DND-41 (cell line): ENCODE data around the gene GRIA4.

Source experiments
- ATAC-seq: fragments of 200-7000 bp; cut with Tn5 transposase; 3 replicates; pipeline ENCODE4 v1.9.1; 2021; ENCODE audit warnings: low read depth; ENCODE audit not compliant: insufficient read depth
- DNase-seq: peaks from one replicate; pipeline ENCODE4 v3.0.0-alpha.2; 2020
- H2AFZ ChIP-seq: 2 replicates; pipeline ENCODE4 v1.6.0; 2012; ENCODE audit warnings: low read depth, low read length
- H3K27ac ChIP-seq: 2 replicates; pipeline ENCODE4 v1.5.1; 2012; ENCODE audit warnings: low read length, inconsistent platforms
- H3K27me3 ChIP-seq: fragments of 200-600 bp; sonication (generic); 2 replicates; pipeline ENCODE4 v1.6.0; 2012; ENCODE audit warnings: low read length, mild to moderate bottlenecking, inconsistent platforms; ENCODE audit not compliant: insufficient read depth, poor library complexity
- H3K36me3 ChIP-seq: 2 replicates; pipeline ENCODE4 v1.5.1; 2012; ENCODE audit warnings: low read length, inconsistent platforms; ENCODE audit not compliant: insufficient read depth
- H3K4me1 ChIP-seq: 2 replicates; pipeline ENCODE4 v1.5.1; 2012; ENCODE audit warnings: mild to moderate bottlenecking, low read length; ENCODE audit not compliant: insufficient read depth
- H3K4me2 ChIP-seq: 2 replicates; pipeline ENCODE4 v1.6.0; 2012; ENCODE audit warnings: mild to moderate bottlenecking, moderate library complexity, low read length, inconsistent platforms; ENCODE audit not compliant: insufficient read depth
- H3K4me3 ChIP-seq, 2 experiments: fragments of 200-600 bp in 1 of 2; shearing (Covaris generic) in 1 of 2; 2 replicates each; pipeline ENCODE4 v1.5.1; 2012 to 2016; ENCODE audit warnings: inconsistent platforms in 2 of 2, low read length in 2 of 2, mild to moderate bottlenecking in 2 of 2, low read depth in 1 of 2, moderate library complexity in 1 of 2
- H3K79me2 ChIP-seq: 2 replicates; pipeline ENCODE4 v1.6.0; 2012; ENCODE audit warnings: low read length, inconsistent platforms; ENCODE audit not compliant: insufficient read depth
- H3K9ac ChIP-seq: 2 replicates; pipeline ENCODE4 v1.6.0; 2012; ENCODE audit warnings: low read depth, mild to moderate bottlenecking, inconsistent platforms, low read length, moderate library complexity
- H3K9me3 ChIP-seq: 2 replicates; pipeline ENCODE4 v1.5.1; 2012; ENCODE audit warnings: low read length, moderate library complexity, mild to moderate bottlenecking, inconsistent platforms; ENCODE audit not compliant: insufficient read depth, severe bottlenecking
- H4K20me1 ChIP-seq: 2 replicates; pipeline ENCODE4 v1.6.0; 2012; ENCODE audit warnings: low read length; ENCODE audit not compliant: insufficient read depth
- EZH2 ChIP-seq: IDR thresholded peaks from 3 replicates; pipeline ENCODE4 v1.6.1; 2012; ENCODE audit warnings: borderline replicate concordance, low read depth, mild to moderate bottlenecking, moderate library complexity, low read length, inconsistent platforms; ENCODE audit not compliant: severe bottlenecking
- TF ChIP-seq, protein P1 (sequence below): IDR thresholded peaks from 2 replicates; pipeline ENCODE4 v1.5.1; 2012; ENCODE audit warnings: borderline replicate concordance, low read length, moderate library complexity, mild to moderate bottlenecking; ENCODE audit not compliant: poor library complexity, severe bottlenecking; ENCODE audit errors: extremely low read depth

Gene GRIA4

GRCh38 chr11:105858841-105859240 is 249.0 kb downstream of the GRIA4 start:
- Histone ChIP-seq H3K36me3 (no peaks in the 10 kb centered on the region), H2AFZ (no peak overlapping the region), H3K27ac (no peak overlapping the region), H3K27me3 (no peaks in the 10 kb centered on the region), H3K4me3 (no peak overlapping the region), H3K9me3 (no peaks in the 10 kb centered on the region), H3K9ac (no peak overlapping the region), H3K79me2 (no peaks in the 10 kb centered on the region), H4K20me1 (no peaks in the 10 kb centered on the region), H3K4me2 (no peak overlapping the region), H3K4me1 (peaks cover 12% of the 10 kb centered on the region)
- ATAC-seq = no peak
- TF ChIP-seq, protein P1, sequence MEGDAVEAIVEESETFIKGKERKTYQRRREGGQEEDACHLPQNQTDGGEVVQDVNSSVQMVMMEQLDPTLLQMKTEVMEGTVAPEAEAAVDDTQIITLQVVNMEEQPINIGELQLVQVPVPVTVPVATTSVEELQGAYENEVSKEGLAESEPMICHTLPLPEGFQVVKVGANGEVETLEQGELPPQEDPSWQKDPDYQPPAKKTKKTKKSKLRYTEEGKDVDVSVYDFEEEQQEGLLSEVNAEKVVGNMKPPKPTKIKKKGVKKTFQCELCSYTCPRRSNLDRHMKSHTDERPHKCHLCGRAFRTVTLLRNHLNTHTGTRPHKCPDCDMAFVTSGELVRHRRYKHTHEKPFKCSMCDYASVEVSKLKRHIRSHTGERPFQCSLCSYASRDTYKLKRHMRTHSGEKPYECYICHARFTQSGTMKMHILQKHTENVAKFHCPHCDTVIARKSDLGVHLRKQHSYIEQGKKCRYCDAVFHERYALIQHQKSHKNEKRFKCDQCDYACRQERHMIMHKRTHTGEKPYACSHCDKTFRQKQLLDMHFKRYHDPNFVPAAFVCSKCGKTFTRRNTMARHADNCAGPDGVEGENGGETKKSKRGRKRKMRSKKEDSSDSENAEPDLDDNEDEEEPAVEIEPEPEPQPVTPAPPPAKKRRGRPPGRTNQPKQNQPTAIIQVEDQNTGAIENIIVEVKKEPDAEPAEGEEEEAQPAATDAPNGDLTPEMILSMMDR = no peak
- TF ChIP-seq EZH2 = no peak
- no peak for DNase-seq

DNA sequence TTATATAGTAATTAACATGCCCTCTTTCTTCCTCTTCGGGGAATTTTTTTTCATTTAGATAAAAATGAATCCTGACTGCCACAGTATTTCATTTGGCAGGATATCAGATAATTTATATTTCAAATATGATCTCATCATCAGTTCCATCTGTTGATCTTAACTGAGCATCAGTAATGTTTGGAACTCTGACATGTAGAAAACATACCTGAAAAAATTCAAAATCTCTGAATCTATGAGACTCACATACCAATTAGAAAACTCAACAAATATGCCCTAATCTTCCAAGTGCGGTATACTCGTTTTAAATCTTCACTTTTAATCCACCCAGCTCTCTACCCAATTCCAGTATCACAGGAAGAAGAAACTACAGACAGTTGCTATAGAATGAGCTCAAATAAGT is 250.2 kb downstream of the GRIA4 start:
- no peak for TF ChIP-seq EZH2
- TF ChIP-seq, protein P1 = no peak
- no peaks in the 10 kb centered on the region for H3K9me3 ChIP-seq
- no peak for DNase-seq
- no peaks in the 10 kb centered on the region for H3K79me2 ChIP-seq
- H3K9ac ChIP-seq = no peak overlapping the region
- H3K27ac ChIP-seq = no peak overlapping the region
- no peak overlapping the region for H2AFZ ChIP-seq
- ATAC-seq = no peak
- H3K36me3 ChIP-seq = no peaks in the 10 kb centered on the region
- H3K4me2 ChIP-seq = no peak overlapping the region
- peaks cover 14% of the 10 kb centered on the region for H3K4me1 ChIP-seq
- H3K27me3 ChIP-seq = no peaks in the 10 kb centered on the region
- H4K20me1 ChIP-seq = no peaks in the 10 kb centered on the region
- no peak overlapping the region for H3K4me3 ChIP-seq

DNA sequence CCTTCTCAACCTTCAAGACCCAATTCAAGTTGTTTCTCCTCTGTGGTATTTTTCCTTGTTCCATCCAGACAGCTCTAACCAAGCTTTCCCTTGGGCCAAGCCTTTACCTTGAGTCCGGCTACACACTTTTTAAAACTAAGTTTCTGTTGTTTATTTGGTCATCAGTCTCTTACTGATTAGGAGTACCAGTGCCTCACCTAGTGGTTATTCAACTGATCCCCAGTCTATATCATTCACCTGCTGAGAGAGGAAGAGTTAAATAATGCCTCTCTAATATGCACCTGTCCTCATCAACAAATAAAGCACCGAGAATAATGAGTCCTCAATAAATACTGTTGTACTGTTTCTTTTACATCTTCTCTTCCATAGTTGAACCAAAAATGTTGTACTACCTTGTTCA is 251.4 kb downstream of the GRIA4 start:
- ATAC-seq = no peak

More for the DNA sequence above, 251.4 kb downstream of the GRIA4 start:
- no peak overlapping the region for H3K4me2 ChIP-seq
- H2AFZ ChIP-seq = no peak overlapping the region
- H3K27me3 ChIP-seq = no peaks in the 10 kb centered on the region
- TF ChIP-seq EZH2 = no peak
- TF ChIP-seq, protein P1 = peak; percentile 32
- no peak overlapping the region for H3K4me3 ChIP-seq
- H4K20me1 ChIP-seq = no peaks in the 10 kb centered on the region
- H3K9ac ChIP-seq = no peak overlapping the region
- no peak overlapping the region for H3K27ac ChIP-seq
- H3K79me2 ChIP-seq = no peaks in the 10 kb centered on the region
- H3K9me3 ChIP-seq = no peaks in the 10 kb centered on the region
- peaks cover 14% of the 10 kb centered on the region for H3K4me1 ChIP-seq
- H3K36me3 ChIP-seq = no peaks in the 10 kb centered on the region
- DNase-seq = no peak
